HG02588 (cell line): ENCODE data around the gene B3GNT5.

ENCODE experiments used
- ATAC-seq: cut with Tn5 transposase; IDR thresholded peaks from one replicate; pipeline ENCODE4 v1.9.1; 2021; ENCODE audit warnings: mild to moderate bottlenecking, moderate library complexity; ENCODE audit not compliant: unreplicated experiment

B3GNT5 gene

DNA sequence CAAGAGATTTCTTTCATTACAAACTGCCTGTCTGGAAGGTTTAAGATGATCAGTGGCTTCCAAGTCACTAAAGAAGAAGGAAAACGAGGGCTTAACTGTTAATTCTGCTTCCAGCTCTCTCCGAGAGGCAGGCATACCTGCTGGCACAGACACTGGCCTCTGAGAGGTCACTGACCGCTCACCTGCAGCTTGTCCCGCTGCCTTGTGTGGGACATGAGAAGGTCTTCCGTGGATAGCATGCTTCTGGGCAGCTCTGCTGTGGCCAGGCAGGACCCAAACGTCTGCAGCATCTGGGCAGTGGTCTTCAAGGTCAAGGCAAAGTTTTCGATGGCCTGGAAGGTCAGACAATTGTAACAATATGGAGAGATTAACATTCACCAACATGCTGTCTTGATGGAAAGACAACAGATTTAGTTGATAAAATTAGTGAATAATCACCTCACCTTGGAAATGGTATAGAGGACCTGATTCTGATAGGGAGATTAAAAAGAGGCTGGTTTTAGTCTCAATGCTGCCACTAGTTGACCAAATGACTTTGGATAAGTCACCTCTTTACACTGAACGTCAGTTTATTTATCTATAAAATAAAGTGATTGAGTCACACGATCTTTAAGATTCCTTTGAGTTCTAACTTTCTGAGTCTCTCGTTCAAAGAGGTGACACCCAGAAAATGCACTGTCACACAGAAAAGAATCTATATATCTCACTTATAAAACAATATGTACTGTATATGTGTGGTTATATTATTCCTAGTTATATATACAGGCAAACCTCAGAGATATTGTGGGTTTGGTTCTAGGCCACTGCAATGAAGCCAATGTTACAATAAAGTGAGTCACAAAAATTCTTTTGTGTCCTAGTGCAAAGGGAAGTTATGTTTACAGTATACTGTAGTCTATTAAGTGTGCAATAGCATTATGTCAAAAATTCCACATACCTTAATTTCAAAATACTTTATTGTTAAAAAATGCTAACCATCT is 65.1 kb downstream of the B3GNT5 start:
- ATAC-seq, result no peak

GRCh38 chr3:183318877-183319276 is 65.8 kb downstream of the B3GNT5 start:
- no peak for ATAC-seq

- no peak for ATAC-seq
These were observed 66.3 kb downstream of the B3GNT5 start for GRCh38 chr3:183319371-183319770.
